Astrocyte of the cerebellum (primary cell): ENCODE results near the gene CALHM4.

Experiments
- DNase-seq: peaks from one replicate; pipeline ENCODE4 v3.0.0-alpha.2; 2011; ENCODE audit warnings: low read depth
- H3K4me3 ChIP-seq: 2 replicates; pipeline ENCODE4 v1.5.1; 2011; ENCODE audit warnings: mild to moderate bottlenecking, low read depth, low read length, moderate library complexity
- CTCF ChIP-seq: IDR thresholded peaks from 2 replicates; pipeline ENCODE4 v1.5.1; 2012; ENCODE audit warnings: low read length, low read depth, moderate library complexity, mild to moderate bottlenecking; ENCODE audit errors: missing control alignments
- in situ Hi-C: cut with HindIII; loops from 2 replicates; pipeline ENCODE4 v1.10.0; 2017; ENCODE audit warnings: low sequenced_read_pairs

CALHM4 gene

GRCh38 chr6:116605935-116606334 is 52.4 kb downstream of the CALHM4 start:
- DNase-seq: no peak
- no peak overlapping the region for H3K4me3 ChIP-seq
- in situ Hi-C loops: no loop called here
- TF ChIP-seq CTCF: no peak
